HG03064 (cell line): Measurements from ENCODE around the gene TSHZ2.
"Not testable (repeated sequence)": the region's sequence is repeated elsewhere in the genome, so short reads cannot be mapped to it uniquely, and the experiment has no call there.

Experiments used
- ATAC-seq: cut with Tn5 transposase; IDR thresholded peaks from one replicate; pipeline ENCODE4 v1.9.1; 2021; ENCODE audit warnings: low read depth; ENCODE audit not compliant: unreplicated experiment

TSHZ2 gene

GRCh38 chr20:53510704-53511103 is 538.5 kb downstream of the TSHZ2 start:
- ATAC-seq = no peak

GRCh38 chr20:53512076-53512475 is 539.9 kb downstream of the TSHZ2 start:
- ATAC-seq = no peak

GRCh38 chr20:53513168-53513488 is 541.0 kb downstream of the TSHZ2 start:
- ATAC-seq = no peak

- ATAC-seq = no peak
These were observed 541.5 kb downstream of the TSHZ2 start for GRCh38 chr20:53513489-53514298.

GRCh38 chr20:53515749-53516148 is 543.6 kb downstream of the TSHZ2 start:
- ATAC-seq = no peak

- no peak for ATAC-seq
These were observed 545.0 kb downstream of the TSHZ2 start for GRCh38 chr20:53517146-53517545.

GRCh38 chr20:53521421-53521820 is 549.3 kb downstream of the TSHZ2 start:
- not testable (repeated sequence) for ATAC-seq

GRCh38 chr20:53522026-53522425 is 549.9 kb downstream of the TSHZ2 start:
- no peak for ATAC-seq

- ATAC-seq = no peak
These were observed 550.5 kb downstream of the TSHZ2 start for GRCh38 chr20:53522696-53523095.

GRCh38 chr20:53523615-53524014 is 551.5 kb downstream of the TSHZ2 start:
- ATAC-seq = not testable (repeated sequence)

- no peak for ATAC-seq
These were observed 552.6 kb downstream of the TSHZ2 start for GRCh38 chr20:53524589-53525312.

GRCh38 chr20:53527196-53527595 is 555.0 kb downstream of the TSHZ2 start:
- ATAC-seq = no peak

- ATAC-seq = no peak
These were observed 557.5 kb downstream of the TSHZ2 start for GRCh38 chr20:53529658-53530057.

- no peak for ATAC-seq
These were observed 558.3 kb downstream of the TSHZ2 start for GRCh38 chr20:53530440-53530839.

- ATAC-seq = not testable (repeated sequence)
These were observed 560.6 kb downstream of the TSHZ2 start for GRCh38 chr20:53532654-53533312.

GRCh38 chr20:53533500-53533899 is 561.3 kb downstream of the TSHZ2 start:
- ATAC-seq = no peak

- no peak for ATAC-seq
These were observed 561.9 kb downstream of the TSHZ2 start for GRCh38 chr20:53534037-53534436.

GRCh38 chr20:53535878-53536277 is 563.7 kb downstream of the TSHZ2 start:
- ATAC-seq = no peak

- ATAC-seq = not testable (repeated sequence)
These were observed 564.2 kb downstream of the TSHZ2 start for GRCh38 chr20:53536382-53536781.

GRCh38 chr20:53539516-53539915 is 567.4 kb downstream of the TSHZ2 start:
- no peak for ATAC-seq
